HG02610 (cell line): ENCODE data around the gene IL12RB2.
"Not testable (repeated sequence)": the region's sequence is repeated elsewhere in the genome, so short reads cannot be mapped to it uniquely, and the experiment has no call there.

Experiments
- ATAC-seq: cut with Tn5 transposase; IDR thresholded peaks from one replicate; pipeline ENCODE4 v1.9.1; 2021; ENCODE audit warnings: mild to moderate bottlenecking, moderate library complexity; ENCODE audit not compliant: unreplicated experiment

Gene IL12RB2

DNA sequence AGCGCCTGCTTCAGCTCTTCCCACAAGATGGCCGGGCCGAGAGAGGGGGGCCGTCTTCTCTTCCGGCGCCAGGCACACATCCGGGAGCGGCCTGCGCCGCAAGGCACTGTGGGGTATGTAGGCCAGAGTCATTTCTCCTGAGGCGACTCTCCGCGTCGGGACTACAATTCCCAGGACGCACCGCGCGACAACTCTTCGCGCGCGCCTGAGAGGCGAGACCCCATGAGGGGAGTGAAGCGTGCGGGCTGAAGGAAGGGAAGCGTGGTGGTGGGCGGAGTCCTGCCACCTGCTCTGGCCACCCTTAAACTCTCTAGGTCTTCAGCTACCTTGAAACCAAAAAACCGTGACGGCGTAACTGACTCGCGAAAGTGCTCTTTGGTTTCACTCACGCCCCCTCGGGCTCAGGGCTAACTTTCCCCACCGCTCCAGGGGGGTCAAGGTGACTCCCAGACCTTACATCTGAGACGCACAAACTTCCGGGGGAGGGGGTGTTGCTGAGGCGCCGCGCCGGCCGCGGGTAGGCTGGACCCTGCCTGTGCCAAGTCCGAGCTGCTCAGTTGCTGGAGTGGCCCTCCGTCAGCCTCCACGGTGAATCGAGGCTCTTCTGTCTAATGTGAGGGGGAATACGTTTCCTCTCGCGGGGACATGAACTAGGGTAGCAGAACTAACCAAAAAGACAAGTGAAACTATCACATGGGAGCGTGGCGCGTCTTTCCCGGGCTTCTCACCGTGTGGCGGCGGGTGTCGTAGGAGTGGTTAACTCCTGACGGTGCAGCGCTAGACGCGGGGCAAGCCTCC, 122.9 kb downstream of the IL12RB2 start, which contains the start of gene SERBP1:
Gene SERBP1, minus strand, starts transcription at position 45 of the 798 bp plus-strand sequence. CDS start 102 bp downstream, outside the sequence.
- peak; percentile 87 for ATAC-seq

DNA sequence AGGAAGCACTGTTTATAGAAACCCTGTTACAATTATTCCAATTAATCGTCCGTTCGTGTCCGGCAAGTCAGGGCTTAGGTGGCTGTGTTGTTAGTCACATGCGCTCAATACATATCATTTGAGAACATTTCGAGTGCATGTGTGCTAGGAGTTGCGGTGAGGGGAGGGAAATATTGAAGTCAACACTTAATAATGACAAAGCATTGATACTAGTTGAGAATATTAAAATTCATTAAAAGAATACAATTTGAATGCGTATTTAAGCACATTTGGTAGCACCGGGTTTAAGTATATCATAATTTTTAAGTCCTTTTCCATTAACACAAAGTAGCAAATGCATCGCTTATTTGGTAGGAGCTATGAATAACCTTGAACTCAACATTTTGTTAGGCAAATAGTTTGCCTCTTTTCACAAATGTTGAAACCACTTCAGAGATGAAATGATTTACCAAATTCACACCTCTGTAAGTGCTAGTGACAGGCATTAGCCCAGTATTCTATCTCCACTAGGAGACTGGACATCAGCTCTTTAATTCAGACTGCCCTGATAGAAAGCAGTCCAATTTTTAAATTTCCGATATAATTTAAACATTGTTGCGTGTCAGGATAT, 123.6 kb downstream of the IL12RB2 start:
- ATAC-seq, result no peak

DNA sequence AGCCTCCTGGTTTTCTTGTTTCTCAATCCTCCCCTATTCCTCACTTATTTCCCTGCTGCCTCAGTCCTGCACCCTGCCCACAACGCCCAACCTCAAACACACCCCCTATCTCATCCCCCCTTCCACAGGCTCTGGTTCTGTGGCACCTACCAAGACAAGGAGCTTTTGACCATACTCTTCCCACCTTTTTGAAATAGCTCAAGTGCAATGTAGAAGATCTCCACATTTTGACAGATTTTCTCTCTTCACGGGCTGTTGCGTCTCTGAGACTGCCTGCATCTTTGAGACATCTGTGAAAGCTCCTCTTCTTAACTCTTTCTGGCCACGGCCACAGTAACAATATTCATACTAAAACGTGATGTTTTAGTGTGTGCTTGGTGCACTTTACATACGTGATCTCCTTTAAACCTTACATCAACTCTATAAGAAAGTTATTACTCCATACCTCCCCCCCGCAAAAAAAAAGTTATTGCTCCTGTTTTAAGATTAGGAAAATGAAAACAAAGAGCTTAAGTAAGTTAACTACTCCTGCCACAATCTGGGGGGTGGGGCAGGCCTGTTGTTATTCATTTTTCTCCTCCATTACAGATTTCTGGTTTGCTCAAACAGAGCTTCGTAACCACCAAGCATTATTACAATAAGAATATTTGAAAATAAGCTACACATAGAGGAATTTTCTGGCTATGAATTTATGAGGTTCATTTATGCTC, 124.4 kb downstream of the IL12RB2 start:
- no peak for ATAC-seq

GRCh38 chr1:67432745-67433144, 125.1 kb downstream of the IL12RB2 start:
- no peak for ATAC-seq

DNA sequence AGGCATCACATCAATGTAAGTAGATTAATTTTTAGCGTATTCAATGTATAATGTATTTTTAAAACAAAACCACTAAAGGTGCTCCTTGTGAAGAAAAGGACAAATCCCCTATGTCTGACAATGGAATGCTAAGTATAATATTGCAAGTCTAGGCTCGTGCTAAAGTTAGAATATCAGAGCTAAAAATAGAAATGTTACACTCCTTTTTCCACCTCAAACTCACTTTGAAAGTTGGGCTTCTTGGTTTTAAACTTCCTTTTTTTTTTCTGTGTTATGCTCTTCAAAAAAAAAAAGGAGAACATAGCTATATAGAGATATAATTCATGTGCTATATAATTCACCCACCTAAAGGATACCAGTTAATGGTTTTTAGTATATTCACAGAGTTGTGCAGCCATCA, 126.2 kb downstream of the IL12RB2 start:
- no peak for ATAC-seq

DNA sequence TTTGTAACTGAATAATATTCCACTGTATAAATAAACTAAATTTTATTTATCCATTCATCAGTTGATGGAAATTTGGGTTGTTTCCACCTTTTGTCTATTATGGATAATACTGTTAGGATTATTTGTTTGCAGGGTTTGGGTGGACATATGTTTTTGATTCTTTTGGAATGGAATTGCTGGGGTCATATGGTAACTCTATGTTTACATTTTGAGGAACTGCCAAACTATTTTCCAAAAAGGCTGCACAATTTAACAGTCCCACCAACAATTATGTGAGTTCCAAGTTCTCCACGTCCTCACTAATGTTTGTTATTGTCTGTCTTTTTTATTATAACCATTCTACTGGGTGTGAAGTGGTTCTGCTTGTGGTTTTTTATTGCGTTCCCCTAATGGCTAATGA, 126.8 kb downstream of the IL12RB2 start:
- no peak for ATAC-seq

DNA sequence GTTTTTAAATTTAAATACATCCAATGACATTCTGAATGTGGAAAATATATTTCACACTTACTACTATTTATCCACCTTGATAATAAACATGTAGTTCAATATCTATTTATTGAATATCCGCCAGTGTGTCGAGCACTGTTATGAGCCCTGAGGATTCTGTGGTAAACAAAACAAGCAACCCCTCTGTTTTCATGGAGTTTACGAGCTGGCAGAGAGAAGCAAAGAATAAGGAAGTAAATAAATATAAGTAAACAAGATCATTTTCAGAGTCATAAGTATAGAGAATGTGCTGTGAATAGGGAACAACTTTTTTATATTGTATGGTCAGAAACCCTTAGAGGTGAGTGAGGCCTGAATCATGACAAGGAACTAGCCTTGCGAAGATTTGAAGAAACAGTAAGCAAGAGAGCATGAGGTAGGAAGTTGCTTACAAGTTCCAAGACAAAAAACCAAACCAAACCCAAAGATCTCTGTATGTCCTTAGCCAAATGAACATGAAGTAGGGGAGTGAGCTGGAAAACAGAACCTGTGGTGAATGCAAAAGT, 128.9 kb downstream of the IL12RB2 start:
- no peak for ATAC-seq

DNA sequence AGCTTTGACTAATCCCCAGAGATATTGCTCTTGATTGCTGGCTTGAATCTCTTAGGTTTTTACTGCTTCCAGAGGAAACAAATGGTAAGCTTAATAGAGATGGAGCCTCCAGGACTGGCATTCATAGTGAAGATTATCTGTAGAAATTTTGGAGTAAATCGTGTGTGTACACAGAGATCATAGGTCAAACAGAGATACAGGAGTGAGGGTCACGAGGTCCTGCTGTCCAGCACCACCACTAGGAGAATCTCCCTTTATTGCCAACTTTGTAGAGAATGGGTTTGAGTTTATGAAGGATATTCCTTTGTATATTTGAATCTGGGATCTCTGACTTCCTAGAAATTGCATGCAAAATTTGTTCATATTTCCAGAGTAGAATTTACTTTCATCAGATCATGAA, 130.3 kb downstream of the IL12RB2 start:
- ATAC-seq, result no peak

DNA sequence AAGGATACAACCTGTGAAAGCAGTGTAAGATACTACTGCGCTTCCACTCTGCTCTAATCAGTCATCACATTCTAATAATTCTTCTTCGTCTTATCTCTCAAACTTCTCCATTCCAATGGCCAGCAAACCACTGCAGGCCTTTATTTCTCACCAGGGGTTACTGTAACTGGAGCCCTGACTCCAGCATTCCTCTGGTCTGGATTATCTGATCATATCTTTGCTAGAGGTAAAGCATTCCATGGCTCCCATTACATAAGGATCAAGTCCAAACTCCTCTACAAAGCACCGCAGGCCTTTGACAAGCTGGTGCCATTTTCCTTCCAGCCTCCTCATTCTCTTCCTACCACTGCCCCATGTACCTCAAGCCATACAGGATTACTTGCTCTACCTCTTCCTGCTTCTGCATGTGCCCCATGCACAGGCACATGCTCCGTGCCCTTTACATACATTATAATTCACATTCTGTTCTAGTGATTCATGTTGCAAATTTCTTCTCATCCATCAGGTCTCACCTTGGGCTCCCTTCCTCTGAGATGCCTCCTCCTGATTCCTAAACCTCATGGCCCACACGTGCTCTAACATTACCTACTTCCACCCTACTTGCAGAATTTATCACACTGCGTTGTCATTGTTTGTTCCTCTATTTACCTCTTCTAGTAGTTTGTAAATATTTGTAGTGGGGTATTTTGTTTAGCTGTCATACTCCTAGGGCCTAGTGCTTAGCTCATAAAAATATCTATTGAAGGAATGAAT, 131.8 kb downstream of the IL12RB2 start:
- ATAC-seq, result no peak

DNA sequence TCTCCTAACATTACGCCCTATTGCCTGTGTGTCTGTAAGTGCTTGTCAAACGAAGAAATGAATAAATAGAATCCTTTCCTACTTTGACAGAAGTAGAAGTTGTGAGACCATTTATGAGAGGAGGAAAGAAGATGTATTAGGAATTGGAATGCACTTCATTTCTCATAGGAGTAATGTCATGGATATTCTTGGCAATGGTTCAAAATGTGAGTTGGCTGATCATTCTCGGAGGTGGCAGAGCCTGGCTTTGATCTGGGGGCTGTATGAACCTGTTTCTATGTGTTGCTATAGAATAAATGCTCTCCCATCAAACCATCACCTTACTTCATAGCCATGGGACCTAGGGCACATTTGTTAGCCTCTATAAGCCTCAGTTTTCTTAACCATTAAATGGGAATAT, 132.7 kb downstream of the IL12RB2 start:
- no peak for ATAC-seq

GRCh38 chr1:67441183-67441582, 133.5 kb downstream of the IL12RB2 start:
- no peak for ATAC-seq

- ATAC-seq, result no peak
Observed at GRCh38 chr1:67441739-67442281, 134.1 kb downstream of the IL12RB2 start.

DNA sequence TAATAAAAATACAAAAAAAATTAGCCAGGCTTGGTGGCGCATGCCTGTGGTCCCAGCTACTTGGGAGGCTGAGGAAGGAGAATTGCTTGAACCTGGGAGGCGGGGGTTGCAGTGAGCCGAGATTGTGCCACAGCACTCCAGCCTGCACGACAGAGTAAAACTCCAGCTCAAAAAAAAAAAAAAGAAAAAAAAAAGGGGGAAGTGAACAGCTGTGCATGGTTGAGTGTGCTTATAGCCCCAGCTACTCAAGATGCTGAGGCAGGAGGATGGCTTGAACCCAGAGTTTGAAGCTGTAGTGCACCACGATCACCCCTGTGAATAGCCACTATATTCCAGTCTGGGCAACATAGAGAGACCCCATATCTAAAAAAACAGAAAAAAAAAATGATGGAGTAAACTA, 138.3 kb downstream of the IL12RB2 start:
- not testable (repeated sequence) for ATAC-seq
